CD14-positive monocyte (primary cell): ENCODE data around the gene SNX25. TPM values are rescaled to one million over a fixed set of nuclear protein-coding genes. Genes with fewer than 3 reads are reported as not detected.

Source experiments
- DNase-seq, 3 donors: peaks; one replicate each; pipeline ENCODE4 v3.0.0-alpha.2; 2011 to 2022
- H2AFZ ChIP-seq: 2 replicates; pipeline ENCODE4 v1.6.0; 2012; ENCODE audit warnings: mild to moderate bottlenecking, low read depth, low read length, inconsistent platforms; ENCODE audit not compliant: insufficient read depth, poor library complexity, severe bottlenecking
- H3K27ac ChIP-seq, 2 donors: 1 replicate in 1 of 2; 2 replicates in 1 of 2; pipeline ENCODE4 v1.5.1; 2012 to 2013; ENCODE audit warnings: low read length in 2 of 2, control low read depth in 1 of 2, inconsistent platforms in 1 of 2, low read depth in 1 of 2, mild to moderate bottlenecking in 1 of 2
- H3K27me3 ChIP-seq, 2 donors: one replicate each; pipeline versions ENCODE4 v1.6.0 to v1.6.1; 2011 to 2013; ENCODE audit warnings: low read length in 2 of 2; ENCODE audit not compliant: control insufficient read depth in 2 of 2, insufficient read depth in 2 of 2
- H3K36me3 ChIP-seq, 2 donors: replicated peaks in 1 of 2; 1 replicate in 1 of 2; 2 replicates in 1 of 2; pipeline versions ENCODE4 v1.5.1 to v1.6.1; 2012 to 2013; ENCODE audit warnings: low read length in 2 of 2, control low read depth in 1 of 2, inconsistent platforms in 1 of 2, mild to moderate bottlenecking in 1 of 2; ENCODE audit not compliant: insufficient read depth in 2 of 2, control insufficient read depth in 1 of 2
- H3K4me1 ChIP-seq, 2 donors: 1 replicate in 1 of 2; 2 replicates in 1 of 2; pipeline versions ENCODE4 v1.5.1 to v1.6.1; 2012 to 2013; ENCODE audit warnings: low read length in 2 of 2, control low read depth in 1 of 2, inconsistent platforms in 1 of 2, mild to moderate bottlenecking in 1 of 2, moderate library complexity in 1 of 2; ENCODE audit not compliant: insufficient read depth in 2 of 2, control insufficient read depth in 1 of 2
- H3K4me2 ChIP-seq: replicated peaks from 2 replicates; pipeline ENCODE3; 2012; ENCODE audit warnings: low read length, moderate library complexity, mild to moderate bottlenecking; ENCODE audit not compliant: poor library complexity, severe bottlenecking; ENCODE audit errors: extremely low read depth
- H3K4me3 ChIP-seq, 3 experiments: fragments of 200-600 bp in 1 of 3; sonication (generic) in 1 of 3; replicated peaks in 1 of 3; 1 replicate in 2 of 3; 2 replicates in 1 of 3; pipeline ENCODE4 v1.5.1; 2011 to 2013; ENCODE audit warnings: low read length in 3 of 3, mild to moderate bottlenecking in 3 of 3, control low read depth in 2 of 3, low read depth in 2 of 3, inconsistent platforms in 1 of 3, moderate library complexity in 1 of 3
- H3K79me2 ChIP-seq: 2 replicates; pipeline ENCODE4 v1.6.0; 2012; ENCODE audit warnings: mild to moderate bottlenecking, control low read depth, inconsistent platforms, low read length, moderate library complexity; ENCODE audit not compliant: insufficient read depth
- H3K9ac ChIP-seq: 2 replicates; pipeline ENCODE4 v1.6.0; 2017; ENCODE audit warnings: low read length, mild to moderate bottlenecking; ENCODE audit not compliant: insufficient read depth, poor library complexity, severe bottlenecking
- H3K9me3 ChIP-seq, 2 donors: replicated peaks in 1 of 2; 1 replicate in 1 of 2; 2 replicates in 1 of 2; pipeline versions ENCODE4 v1.5.1 to v1.6.1; 2012 to 2013; ENCODE audit warnings: low read length in 2 of 2, control low read depth in 1 of 2; ENCODE audit not compliant: control insufficient read depth in 1 of 2, insufficient read depth in 1 of 2
- H4K20me1 ChIP-seq: 2 replicates; pipeline ENCODE4 v1.6.0; 2012; ENCODE audit warnings: mild to moderate bottlenecking, low read length, control low read depth, moderate library complexity; ENCODE audit not compliant: insufficient read depth
- H3K27ac Mint-ChIP-seq, 7 donors: one replicate each; pipeline ENCODE4 v1.8.0; 2020; ENCODE audit warnings: mild to moderate bottlenecking in 7 of 7, mixed read lengths in 7 of 7, moderate library complexity in 6 of 7, inconsistent platforms in 2 of 7
- H3K27me3 Mint-ChIP-seq, 3 donors: one replicate each; pipeline ENCODE4 v1.8.0; 2021 to 2022; ENCODE audit warnings: low read depth in 3 of 3, mild to moderate bottlenecking in 3 of 3, mixed read lengths in 3 of 3, moderate library complexity in 3 of 3, inconsistent platforms in 1 of 3
- H3K36me3 Mint-ChIP-seq, 2 donors: one replicate each; pipeline ENCODE4 v1.8.0; 2020; ENCODE audit warnings: mixed read lengths in 2 of 2, inconsistent platforms in 1 of 2, mild to moderate bottlenecking in 1 of 2
- H3K4me1 Mint-ChIP-seq: one replicate; pipeline ENCODE4 v1.8.0; 2020; ENCODE audit warnings: mild to moderate bottlenecking, mixed read lengths
- H3K4me3 Mint-ChIP-seq, 2 donors: one replicate each; pipeline ENCODE4 v1.8.0; 2020; ENCODE audit warnings: mild to moderate bottlenecking in 2 of 2, mixed read lengths in 2 of 2, moderate library complexity in 1 of 2
- H3K9me3 Mint-ChIP-seq, 7 donors: one replicate each; pipeline ENCODE4 v1.8.0; 2020 to 2022; ENCODE audit warnings: mixed read lengths in 7 of 7, mild to moderate bottlenecking in 6 of 7, moderate library complexity in 6 of 7, inconsistent platforms in 2 of 7
- WGBS: methylation state at CpG from one replicate; pipeline ENCODE4 v1.1.5; 2013; ENCODE audit warnings: missing lambda C conversion rate; ENCODE audit not compliant: insufficient coverage; 5-methylcytosine and 5-hydroxymethylcytosine counted together
- intact Hi-C, 2 donors: fragments of 100-400 bp; cut with micrococcal nuclease; formaldehyde crosslinking; loops; one replicate each; pipeline versions ENCODE4 v1.15.0 to v1.15.1; 2023
- polyA plus RNA-seq, 3 donors: library from polyadenylated mRNA; depleted of rRNA in 1 of 3; unstranded in 2 of 3; stranded (reverse) in 1 of 3; fragments of 300-500 nt in 2 of 3; fragments of >200 nt in 1 of 3; fragmentation: Illumina TruSeq in 2 of 3; gene quantifications; 1 replicate in 2 of 3; 2 replicates in 1 of 3; pipeline ENCODE4 v1.2.3, GENCODE V29; 2012 to 2021
- TF ChIP-seq, protein P1 (sequence below): fragments of 200-600 bp; IDR thresholded peaks from one replicate; pipeline ENCODE4 v1.8.0; 2022; ENCODE audit warnings: antibody characterized with exemption, mild to moderate bottlenecking

The SNX25 gene
- polyA plus RNA-seq, 3 donors: 0.31 to 0.40 (median 0.36) TPM

DNA sequence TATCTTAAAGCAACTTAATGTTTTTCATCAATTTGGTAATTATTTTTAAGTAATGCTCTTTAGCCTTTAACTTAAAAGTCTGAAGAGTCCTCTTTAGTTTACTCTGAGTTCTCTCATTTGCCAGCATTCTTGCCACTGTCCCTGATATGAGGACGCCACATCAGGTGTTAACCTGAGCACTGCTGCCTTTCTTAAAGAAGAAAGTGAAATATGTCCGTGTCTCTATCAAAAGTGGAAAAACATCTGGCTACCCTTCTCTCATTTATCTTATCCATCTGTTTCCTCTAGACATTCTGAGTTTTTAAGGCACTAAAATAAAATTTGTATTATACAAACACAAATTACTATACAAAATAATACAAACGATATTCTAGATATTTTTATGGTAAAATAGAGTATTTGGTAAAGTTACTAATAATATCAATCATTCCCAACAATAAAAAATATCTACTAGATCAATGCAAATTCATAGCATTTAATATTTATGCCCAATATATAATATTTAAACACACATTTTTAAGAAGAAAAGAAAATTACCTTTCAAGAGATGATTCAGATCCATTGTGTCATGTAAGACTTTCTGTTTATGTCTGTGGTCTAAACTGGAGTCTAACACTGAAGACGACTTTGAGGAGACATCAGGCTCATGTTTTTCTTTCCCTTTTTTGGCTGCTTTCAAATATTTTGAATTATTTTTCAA is 19.6 kb upstream of the SNX25 start:
- WGBS: 86% methylated on average over 1 of the region's 4 CpGs
- no peaks in the 10 kb centered on the region for H3K79me2 ChIP-seq
- peaks cover 2 to 21% of the 10 kb centered on the region in 2 donors for H3K36me3 ChIP-seq

DNA sequence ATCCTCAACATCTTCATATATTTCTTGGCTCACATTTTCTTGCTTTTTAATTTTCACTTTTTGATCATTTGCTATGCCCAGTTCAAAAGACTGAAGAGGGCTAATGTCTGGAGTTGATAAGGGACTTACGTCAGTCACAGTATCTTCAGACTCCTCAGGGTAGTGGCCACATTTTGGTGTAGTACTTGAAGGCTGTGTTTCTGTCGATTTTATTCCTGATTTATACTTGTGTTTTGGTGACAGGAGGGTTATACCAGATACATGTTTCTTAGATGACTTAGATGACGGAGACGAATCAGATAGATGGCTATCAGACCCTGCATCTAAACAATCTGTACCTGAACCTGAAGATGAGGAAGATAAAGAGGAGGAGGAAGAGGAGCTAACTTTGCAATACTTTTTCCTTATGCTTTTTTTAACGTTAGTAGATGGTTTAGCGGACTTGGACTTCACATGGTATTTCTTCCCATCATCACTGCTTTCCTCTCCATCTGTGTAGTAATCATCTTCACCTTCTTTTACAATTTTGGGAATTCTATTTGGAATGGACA is 19.0 kb upstream of the SNX25 start:
- no peak for DNase-seq
- H3K4me1 Mint-ChIP-seq: peaks cover 2% of the 10 kb centered on the region
- Histone ChIP-seq H3K4me3 (no peak overlapping the region), H3K27me3 (no peaks in the 10 kb centered on the region), H3K79me2 (no peaks in the 10 kb centered on the region), H3K4me1 (no peaks in the 10 kb centered on the region), H3K9ac (no peak overlapping the region), H4K20me1 (no peaks in the 10 kb centered on the region), H2AFZ (no peak overlapping the region), H3K9me3 (no peaks in the 10 kb centered on the region), H3K27ac (no peak overlapping the region), H3K4me2 (no peak overlapping the region), H3K36me3 (peaks cover 2 to 21% of the 10 kb centered on the region in 2 donors)
- H3K36me3 Mint-ChIP-seq: peaks cover 16 to 18% of the 10 kb centered on the region in 2 donors
- H3K27me3 Mint-ChIP-seq: peaks cover 0 to 2% (median 0%) of the 10 kb centered on the region in 3 donors
- no peak overlapping the region for H3K27ac Mint-ChIP-seq
- H3K9me3 Mint-ChIP-seq: peaks cover 0 to 2% (median 0%) of the 10 kb centered on the region in 7 donors
- intact Hi-C loops: no loop called here
- WGBS: no CpG with 5 or more reads among the region's 6 CpGs
- no peak overlapping the region for H3K4me3 Mint-ChIP-seq
- TF ChIP-seq, protein P1, sequence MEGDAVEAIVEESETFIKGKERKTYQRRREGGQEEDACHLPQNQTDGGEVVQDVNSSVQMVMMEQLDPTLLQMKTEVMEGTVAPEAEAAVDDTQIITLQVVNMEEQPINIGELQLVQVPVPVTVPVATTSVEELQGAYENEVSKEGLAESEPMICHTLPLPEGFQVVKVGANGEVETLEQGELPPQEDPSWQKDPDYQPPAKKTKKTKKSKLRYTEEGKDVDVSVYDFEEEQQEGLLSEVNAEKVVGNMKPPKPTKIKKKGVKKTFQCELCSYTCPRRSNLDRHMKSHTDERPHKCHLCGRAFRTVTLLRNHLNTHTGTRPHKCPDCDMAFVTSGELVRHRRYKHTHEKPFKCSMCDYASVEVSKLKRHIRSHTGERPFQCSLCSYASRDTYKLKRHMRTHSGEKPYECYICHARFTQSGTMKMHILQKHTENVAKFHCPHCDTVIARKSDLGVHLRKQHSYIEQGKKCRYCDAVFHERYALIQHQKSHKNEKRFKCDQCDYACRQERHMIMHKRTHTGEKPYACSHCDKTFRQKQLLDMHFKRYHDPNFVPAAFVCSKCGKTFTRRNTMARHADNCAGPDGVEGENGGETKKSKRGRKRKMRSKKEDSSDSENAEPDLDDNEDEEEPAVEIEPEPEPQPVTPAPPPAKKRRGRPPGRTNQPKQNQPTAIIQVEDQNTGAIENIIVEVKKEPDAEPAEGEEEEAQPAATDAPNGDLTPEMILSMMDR: no peak

More for the DNA sequence above, 19.6 kb upstream of the SNX25 start:
- peaks cover 16 to 18% of the 10 kb centered on the region in 2 donors for H3K36me3 Mint-ChIP-seq
- H3K9ac ChIP-seq: no peak overlapping the region
- peaks cover 0 to 2% (median 0%) of the 10 kb centered on the region in 7 donors for H3K9me3 Mint-ChIP-seq
- intact Hi-C loops: no loop called here
- no peak overlapping the region for H3K4me2 ChIP-seq
- DNase-seq: no peak
- peaks cover 0 to 2% (median 1%) of the 10 kb centered on the region in 3 donors for H3K27me3 Mint-ChIP-seq
- no peaks in the 10 kb centered on the region for H3K9me3 ChIP-seq
- H3K4me3 ChIP-seq: no peak overlapping the region
- TF ChIP-seq, protein P1: no peak
- H3K27ac ChIP-seq: no peak overlapping the region
- H4K20me1 ChIP-seq: no peaks in the 10 kb centered on the region
- H3K4me1 ChIP-seq: no peaks in the 10 kb centered on the region
- no peaks in the 10 kb centered on the region for H3K27me3 ChIP-seq
- no peak overlapping the region for H3K27ac Mint-ChIP-seq
- no peak overlapping the region for H2AFZ ChIP-seq
- H3K4me3 Mint-ChIP-seq: no peak overlapping the region
- H3K4me1 Mint-ChIP-seq: peaks cover 2% of the 10 kb centered on the region
